Activated CD4-positive, alpha-beta T cell treated with anti-CD3 and anti-CD28 coated beads, Interleukin-2, Interleukin-4, amounts not matched to agents 100 ng/mL and 50 ng/mL, durations not matched to agents 16 hours and 8 hours (primary cell): ENCODE data around the gene SNRPB.
A peak's percentile ranks its signal among the peaks of the same experiment; 100 is the strongest.

Experiments
- DNase-seq: peaks from one replicate; pipeline ENCODE4 v3.0.0-alpha.2; 2020; ENCODE audit warnings: low spot score

Gene SNRPB

GRCh38 chr20:2473516-2473915, 2.9 kb upstream of the SNRPB start:
- no peak for DNase-seq

- DNase-seq, result peak; percentile 68
Observed at GRCh38 chr20:2469991-2470422, 582 bp downstream of the SNRPB start.

GRCh38 chr20:2468581-2469407, 1.8 kb downstream of the SNRPB start:
- DNase-seq, result no peak

- no peak for DNase-seq
Observed at GRCh38 chr20:2467412-2467811, 3.2 kb downstream of the SNRPB start.

GRCh38 chr20:2465100-2465499, 5.5 kb downstream of the SNRPB start:
- DNase-seq, result no peak

GRCh38 chr20:2463616-2464365, 6.8 kb downstream of the SNRPB start:
- DNase-seq, result no peak

- DNase-seq, result no peak
Observed at GRCh38 chr20:2462484-2462883, 8.1 kb downstream of the SNRPB start.

GRCh38 chr20:2460752-2461424, 9.7 kb downstream of the SNRPB start:
- no peak for DNase-seq

- DNase-seq, result no peak
Observed at GRCh38 chr20:2459981-2460751, 10.4 kb downstream of the SNRPB start.

- DNase-seq, result no peak
Observed at GRCh38 chr20:2458919-2459499, 11.6 kb downstream of the SNRPB start.

GRCh38 chr20:2455771-2456497, 14.7 kb downstream of the SNRPB start:
- no peak for DNase-seq

GRCh38 chr20:2453792-2454191, 16.8 kb downstream of the SNRPB start:
- no peak for DNase-seq

- DNase-seq, result peak; percentile 60
Observed at GRCh38 chr20:2451939-2452732, 18.5 kb downstream of the SNRPB start.

- no peak for DNase-seq
Observed at GRCh38 chr20:2451422-2451821, 19.2 kb downstream of the SNRPB start.

- no peak for DNase-seq
Observed at GRCh38 chr20:2449386-2449785, 21.2 kb downstream of the SNRPB start.

- no peak for DNase-seq
Observed at GRCh38 chr20:2446845-2447244, 23.7 kb downstream of the SNRPB start.

- DNase-seq, result no peak
Observed at GRCh38 chr20:2431185-2431584, 39.4 kb downstream of the SNRPB start.

- no peak for DNase-seq
Observed at GRCh38 chr20:2430538-2430937, 40.1 kb downstream of the SNRPB start.

- DNase-seq, result no peak
Observed at GRCh38 chr20:2429051-2429450, 41.5 kb downstream of the SNRPB start.

GRCh38 chr20:2421247-2421646, 49.3 kb downstream of the SNRPB start:
- no peak for DNase-seq
